Activated CD8-positive, alpha-beta memory T cell treated with anti-CD3 and anti-CD28 coated beads, Interleukin-2, amount 50 U/mL, for 24 hours (primary cell): ENCODE data around the gene AP1G1.
A peak's percentile ranks its signal among the peaks of the same experiment; 100 is the strongest.
"Not testable (repeated sequence)": the region's sequence is repeated elsewhere in the genome, so short reads cannot be mapped to it uniquely, and the experiment has no call there.

Experiments used
- DNase-seq: peaks from one replicate; pipeline ENCODE4 v3.0.0-alpha.2; 2020; ENCODE audit errors: extremely low read depth

AP1G1 gene

GRCh38 chr16:71808593-71809459, at the start of gene AP1G1:
AP1G1 (minus strand) TSS chr16:71808834; CDS start chr16:71789479, 19,355 bp downstream.
- peak; percentile 86 for DNase-seq

GRCh38 chr16:71855937-71856662, 47.5 kb upstream of the AP1G1 start:
- DNase-seq: no peak

DNA sequence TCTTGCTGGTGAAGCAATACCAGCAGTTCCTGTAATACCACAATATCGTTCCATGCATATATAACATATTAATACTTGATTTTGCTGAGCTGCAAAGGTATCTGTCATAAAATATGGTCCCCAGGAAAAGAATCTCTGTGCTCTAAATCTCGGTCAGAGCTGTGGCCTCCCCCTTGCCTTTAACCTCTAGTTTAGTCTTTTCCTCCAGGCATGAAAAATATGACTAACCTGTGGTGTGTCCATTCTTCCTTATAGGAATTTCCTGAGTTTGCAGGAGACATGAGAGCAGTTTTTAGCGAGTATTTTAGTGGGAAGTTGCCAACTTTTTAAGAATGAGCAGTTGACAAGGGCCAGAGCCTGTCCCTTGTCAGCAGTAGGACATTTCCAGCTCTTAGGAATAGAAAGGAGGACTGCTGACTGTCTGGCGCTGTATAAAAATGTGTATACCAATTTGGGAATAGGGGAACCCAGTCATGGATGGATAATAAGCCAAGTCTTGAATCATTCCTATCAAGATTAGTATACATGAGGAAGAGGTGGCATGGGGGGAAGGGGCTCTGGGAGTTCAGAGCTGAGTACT, 45.8 kb upstream of the AP1G1 start:
- DNase-seq: no peak

- DNase-seq: no peak
Observed at GRCh38 chr16:71853413-71853812, 44.8 kb upstream of the AP1G1 start.

DNA sequence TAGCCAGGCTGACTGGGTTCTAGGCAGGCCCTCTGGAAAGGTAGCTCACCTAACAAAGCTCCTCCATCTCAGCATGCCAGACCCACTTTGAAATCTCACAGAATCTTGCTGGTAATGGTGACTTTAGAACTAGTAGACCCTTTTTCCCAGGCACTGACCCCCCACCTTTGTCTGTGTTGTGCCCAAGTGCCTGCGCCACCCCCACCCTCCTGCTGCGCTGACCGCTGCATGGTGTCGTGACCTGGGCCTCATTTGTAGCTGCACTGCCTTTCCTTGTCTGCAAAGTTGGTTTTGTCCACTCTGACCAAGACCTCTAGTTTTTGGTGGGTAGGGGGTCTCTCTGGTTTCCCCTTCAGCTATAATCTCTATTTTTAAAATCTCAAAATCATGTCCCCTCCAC, 43.9 kb upstream of the AP1G1 start:
- no peak for DNase-seq

GRCh38 chr16:71852158-71852557, 43.5 kb upstream of the AP1G1 start:
- no peak for DNase-seq

DNA sequence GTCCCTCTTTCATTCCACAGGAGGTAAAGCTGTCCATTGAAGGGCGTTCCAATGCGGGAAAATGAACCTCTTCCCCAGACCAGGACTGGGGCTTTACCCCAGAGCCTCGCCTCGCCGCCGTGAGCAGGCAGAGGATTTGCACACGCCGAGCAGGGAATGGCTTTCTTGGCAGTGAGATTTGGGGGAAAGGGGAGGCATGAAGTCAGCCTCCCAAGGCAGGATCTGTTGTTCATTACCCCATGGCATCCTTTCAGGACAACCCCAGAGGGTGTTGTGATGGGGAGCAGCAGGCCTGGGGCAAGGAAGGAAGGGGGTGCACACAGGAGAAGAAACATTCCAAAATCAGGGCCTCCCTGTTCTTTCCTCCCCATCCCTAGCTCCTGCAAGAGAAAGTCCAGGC, 43.1 kb upstream of the AP1G1 start:
- DNase-seq: no peak

DNA sequence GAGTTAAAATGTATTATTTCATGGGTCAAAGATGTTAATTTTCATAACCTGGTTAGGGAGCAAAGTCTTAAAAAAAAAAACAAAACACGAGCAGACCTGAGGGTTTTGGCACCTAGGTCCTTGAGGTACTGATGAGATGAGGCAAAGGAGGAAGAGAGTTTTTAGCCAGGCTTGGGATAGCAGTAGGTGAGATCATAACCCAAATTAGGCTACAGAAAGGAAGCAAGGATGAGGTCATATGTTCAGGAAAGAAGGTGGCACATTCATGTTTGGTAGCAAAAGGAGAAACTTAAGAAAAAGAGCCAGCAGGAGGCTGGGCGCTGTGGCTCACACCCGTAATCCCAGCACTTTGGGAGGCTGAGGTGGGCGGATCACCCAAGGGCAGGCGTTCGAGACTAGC, 40.0 kb upstream of the AP1G1 start:
- DNase-seq: no peak

DNA sequence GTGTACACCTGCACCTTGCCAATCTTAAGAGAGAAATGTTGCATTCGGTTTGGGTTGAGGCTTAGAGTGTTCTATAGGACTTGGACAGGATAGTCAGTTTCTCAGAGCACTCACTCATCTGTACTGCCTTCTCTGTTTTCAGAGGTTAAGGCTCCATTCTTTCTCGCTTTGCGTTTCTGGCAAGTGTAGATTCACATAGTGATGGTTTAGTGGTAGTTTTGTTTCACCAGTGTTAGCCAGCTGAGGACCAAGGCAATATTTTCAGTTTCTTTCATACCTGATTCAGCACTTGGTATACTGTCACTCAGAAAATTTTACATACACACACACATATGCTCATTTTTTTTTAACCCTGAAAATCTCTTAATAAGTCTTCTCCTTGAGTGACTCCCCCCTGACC, 38.5 kb upstream of the AP1G1 start:
- DNase-seq: no peak

DNA sequence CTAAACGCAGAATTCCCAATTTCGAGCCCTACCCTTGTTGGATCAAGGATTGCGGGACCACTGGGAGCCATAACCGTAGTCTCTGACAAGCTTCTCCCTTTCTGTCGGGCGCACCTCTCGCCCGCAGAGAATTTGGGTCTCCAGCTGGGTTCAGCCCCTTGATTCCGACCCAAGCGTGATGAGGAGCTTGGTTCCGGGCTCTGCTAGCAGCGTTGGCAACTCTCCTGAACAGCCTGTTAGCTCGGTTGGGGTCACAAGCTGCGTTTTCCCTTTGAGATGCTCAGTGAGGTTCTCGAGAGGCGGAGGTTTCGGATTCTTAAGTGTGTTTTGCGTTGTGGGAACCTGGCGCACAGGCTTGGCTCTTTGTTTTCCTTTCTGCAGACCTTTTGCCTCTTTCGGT, 37.8 kb upstream of the AP1G1 start:
- no peak for DNase-seq

DNA sequence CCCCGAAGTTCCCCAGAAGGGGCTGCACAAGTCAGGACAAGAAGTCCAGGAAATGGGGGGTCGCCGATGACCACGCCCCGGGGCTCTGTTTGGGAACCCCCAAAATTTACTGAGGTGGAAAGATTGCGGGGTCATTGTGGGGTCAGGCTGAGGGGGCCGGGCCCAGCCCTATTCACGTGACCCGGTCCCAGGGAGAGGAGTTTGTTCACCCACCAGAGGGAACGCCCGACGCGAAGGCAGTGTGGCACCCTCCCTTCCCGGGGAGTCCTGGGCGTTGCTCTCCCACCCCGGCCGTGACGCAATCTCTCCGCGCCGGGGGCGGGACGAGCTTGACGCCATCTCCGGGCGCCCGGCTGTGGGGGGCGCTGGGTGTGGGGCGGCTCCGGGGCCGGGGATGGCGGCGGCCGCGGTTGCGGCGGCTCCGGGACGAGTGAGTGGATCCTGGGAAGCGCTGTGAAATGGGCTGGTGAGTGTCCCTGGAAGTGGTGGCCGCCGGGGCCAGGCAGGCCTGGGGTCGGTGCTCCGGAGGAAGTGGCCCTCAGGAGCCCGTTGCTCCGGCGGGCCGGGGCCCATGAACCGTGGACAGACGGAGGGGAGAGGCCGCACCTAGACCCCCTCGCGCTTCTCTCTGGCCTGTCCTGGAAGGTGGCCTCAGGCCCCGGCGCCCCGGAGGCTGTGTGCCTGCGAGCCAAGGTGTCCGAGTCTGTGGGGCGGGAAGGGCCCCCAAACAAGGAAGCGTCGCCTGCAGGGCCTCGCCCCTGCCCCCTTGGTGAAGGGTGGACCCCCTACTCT, 37.2 kb upstream of the AP1G1 start, which contains the start of gene ATXN1L:
TSS of gene ATXN1L (plus strand) at position 338 of the 792 bp plus-strand sequence. CDS start 3,765 bp downstream, outside the sequence.
- DNase-seq: peak; percentile 71

- DNase-seq: no peak
Observed at GRCh38 chr16:71843572-71843971, 34.9 kb upstream of the AP1G1 start.

DNA sequence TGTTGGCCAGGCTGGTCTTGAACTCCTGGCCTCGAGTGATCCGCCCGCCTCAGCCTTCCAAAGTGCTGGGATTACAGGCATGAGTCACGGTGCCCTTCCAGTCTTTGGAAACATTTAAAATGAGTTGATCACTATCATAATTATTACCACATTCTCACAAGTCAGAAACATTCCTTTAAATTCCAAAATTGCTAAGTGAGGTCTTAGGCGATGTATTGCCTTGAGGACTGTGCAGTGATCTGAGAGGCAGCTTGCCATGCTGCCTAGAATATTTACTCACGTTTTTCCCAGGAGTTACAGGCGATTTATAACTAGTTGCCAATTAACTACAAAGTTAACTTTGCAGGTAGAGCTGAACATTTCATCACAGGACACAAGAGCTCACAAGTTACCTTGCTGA, 31.4 kb upstream of the AP1G1 start:
- no peak for DNase-seq

- DNase-seq: no peak
Observed at GRCh38 chr16:71837150-71837549, 28.5 kb upstream of the AP1G1 start.

GRCh38 chr16:71834291-71834690, 25.7 kb upstream of the AP1G1 start:
- no peak for DNase-seq

DNA sequence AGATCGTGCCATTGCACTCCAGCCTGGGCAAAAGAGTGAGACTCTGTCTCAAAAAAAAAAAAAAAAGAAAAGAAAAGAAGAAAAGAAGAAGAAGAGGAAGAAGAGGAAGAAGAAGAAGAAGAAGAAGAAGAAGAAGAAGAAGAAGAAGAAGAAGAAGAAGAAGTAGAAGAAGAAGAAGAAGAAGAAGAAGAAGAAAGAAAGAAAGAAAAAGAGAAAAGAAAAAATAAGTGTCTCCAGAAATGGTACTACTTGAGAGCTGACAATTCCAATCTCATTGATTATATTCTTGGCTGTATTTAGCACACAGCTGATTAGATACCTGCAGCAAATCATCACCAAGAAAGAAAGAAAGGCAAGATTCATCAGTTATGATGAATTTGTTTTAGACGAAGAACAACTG, 23.5 kb upstream of the AP1G1 start:
- DNase-seq: not testable (repeated sequence)

GRCh38 chr16:71831698-71832097, 23.1 kb upstream of the AP1G1 start:
- not testable (repeated sequence) for DNase-seq

GRCh38 chr16:71830359-71830758, 21.7 kb upstream of the AP1G1 start:
- DNase-seq: no peak

- DNase-seq: no peak
Observed at GRCh38 chr16:71826533-71827017, 17.9 kb upstream of the AP1G1 start.

GRCh38 chr16:71817155-71817500, 8.5 kb upstream of the AP1G1 start:
- not testable (repeated sequence) for DNase-seq

- DNase-seq: no peak
Observed at GRCh38 chr16:71811261-71811803, 2.7 kb upstream of the AP1G1 start.
